Measurements from ENCODE around the gene LRRC61. TPM values are rescaled to one million over a fixed set of nuclear protein-coding genes. Genes with fewer than 3 reads are reported as not detected.

LRRC61 gene
- polyA plus RNA-seq, 1 donor (not counting 4 experiments of a cell fraction or from before 2014, with no cell fraction given), result 1.0 TPM

DNA sequence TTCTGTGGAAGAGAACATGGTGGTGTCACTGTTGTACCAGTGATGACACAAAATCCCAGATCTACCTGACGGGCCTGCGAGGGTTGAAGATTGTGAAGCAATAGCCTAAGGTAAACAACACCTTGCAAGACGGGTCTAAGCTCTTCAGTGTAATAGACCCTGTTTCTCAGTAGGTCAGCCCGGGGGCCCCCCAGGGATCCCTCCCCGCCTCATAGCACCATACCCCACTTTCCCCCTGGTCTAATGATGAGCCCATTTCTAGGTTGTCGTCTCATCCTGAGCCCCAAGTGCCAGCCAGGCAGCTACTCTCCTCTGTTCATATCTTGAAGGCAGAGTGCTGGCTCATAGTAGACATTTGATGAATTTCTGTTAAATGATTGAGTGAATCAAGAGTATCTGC lies 2.7 kb downstream of the LRRC61 start:
- DNase-seq (ENCODE audit: low read depth, low spot score) (no peak), FAIRE-seq (no peak)
- Histone ChIP-seq H3K4me3 (ENCODE audit: control insufficient read depth in 2 of 3, extremely low read depth in 1 of 3, insufficient read depth in 2 of 3, low read depth in 1 of 3, low read length in 3 of 3) (no peak overlapping the region), H4K20me1 (ENCODE audit: control insufficient read depth, extremely low read depth, insufficient read depth, low read length) (no peaks in the 10 kb centered on the region), H3K27me3 (ENCODE audit: control insufficient read depth, extremely low read depth, insufficient read depth, low read length) (no peaks in the 10 kb centered on the region), H3K4me1 (ENCODE audit: control insufficient read depth, extremely low read depth, insufficient read depth, low read length) (peaks cover 20% of the 10 kb centered on the region), H3K9me1 (ENCODE audit: control insufficient read depth, extremely low read depth, insufficient read depth, low read length) (no peaks in the 10 kb centered on the region), H3K27ac (ENCODE audit: control insufficient read depth, insufficient read depth, low read length) (no peak overlapping the region), H3K4me2 (ENCODE audit: control insufficient read depth, extremely low read depth, insufficient read depth, low read depth, low read length) (no peak overlapping the region), H3K9me3 (ENCODE audit: control insufficient read depth, low read depth, low read length) (no peaks in the 10 kb centered on the region), H2AFZ (ENCODE audit: control insufficient read depth, low read length) (no peak overlapping the region), H3K79me2 (ENCODE audit: control insufficient read depth, insufficient read depth, low read length) (no peaks in the 10 kb centered on the region), H3K36me3 (ENCODE audit: control insufficient read depth in 2 of 2, extremely low read depth in 1 of 2, insufficient read depth in 2 of 2, low read length in 2 of 2) (no peaks in the 10 kb centered on the region), H3K9ac (ENCODE audit: control insufficient read depth, extremely low read depth, insufficient read depth, low read length) (no peak overlapping the region)
- no peak for TF ChIP-seq EZH2 (IDR thresholded peaks at IDR 0.05; ENCODE audit: low read length)
- TF ChIP-seq CTCF (optimal IDR thresholded peaks at IDR 0.05 in 1 of 3, IDR thresholded peaks at IDR 0.05 in 1 of 3, conservative IDR thresholded peaks at IDR 0.05 in 1 of 3; ENCODE audit: extremely low read depth in 1 of 3, insufficient read depth in 2 of 3, low read length in 3 of 3), result no peak
- dilution Hi-C loops (cut with MboI; ENCODE audit: extremely low pct_ligation_motif_present, low sequenced_read_pairs), result no loop called here

DNA sequence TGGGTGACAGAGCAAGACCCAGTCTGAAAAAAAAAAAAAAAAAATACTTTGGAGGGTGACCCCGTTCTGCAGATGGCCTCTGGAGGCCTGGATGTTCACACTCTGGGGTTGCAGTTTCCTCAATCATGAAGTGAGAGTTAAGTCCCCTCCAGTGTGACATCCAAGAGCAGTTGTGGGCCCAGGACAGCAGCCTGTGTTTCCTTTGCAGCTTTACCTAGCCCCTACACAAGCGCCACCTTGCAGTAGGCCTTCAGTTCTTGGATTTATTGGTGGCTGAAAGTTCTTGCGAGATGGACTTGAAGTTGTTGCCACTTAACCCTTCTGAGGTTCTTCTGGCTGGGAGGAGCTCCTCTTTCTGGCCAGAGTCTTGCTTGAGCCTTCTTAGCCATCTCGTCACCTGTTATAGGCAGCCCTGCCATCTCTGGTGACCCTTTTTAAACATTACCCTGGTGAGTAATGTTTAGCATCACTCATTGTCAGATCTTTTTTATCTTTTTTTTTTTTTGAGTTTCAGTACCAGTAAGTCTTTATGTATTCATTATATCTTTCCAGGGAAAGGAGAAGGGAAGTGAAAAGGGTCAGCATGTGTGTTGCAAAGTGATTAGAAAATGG lies 3.6 kb downstream of the LRRC61 start:
- FAIRE-seq, result no peak

More for the DNA sequence above, 3.6 kb downstream of the LRRC61 start:
- H2AFZ ChIP-seq (ENCODE audit: control insufficient read depth, low read length), result no peak overlapping the region
- no peak overlapping the region for H3K4me2 ChIP-seq (ENCODE audit: control insufficient read depth, extremely low read depth, insufficient read depth, low read depth, low read length)
- H3K36me3 ChIP-seq (ENCODE audit: control insufficient read depth in 2 of 2, extremely low read depth in 1 of 2, insufficient read depth in 2 of 2, low read length in 2 of 2), result no peaks in the 10 kb centered on the region
- dilution Hi-C loops (cut with MboI; ENCODE audit: extremely low pct_ligation_motif_present, low sequenced_read_pairs), result no loop called here
- H3K79me2 ChIP-seq (ENCODE audit: control insufficient read depth, insufficient read depth, low read length), result no peaks in the 10 kb centered on the region
- H3K4me1 ChIP-seq (ENCODE audit: control insufficient read depth, extremely low read depth, insufficient read depth, low read length), result peaks cover 20% of the 10 kb centered on the region
- no peak overlapping the region for H3K27ac ChIP-seq (ENCODE audit: control insufficient read depth, insufficient read depth, low read length)
- no peak overlapping the region for H3K4me3 ChIP-seq (ENCODE audit: control insufficient read depth in 2 of 3, extremely low read depth in 1 of 3, insufficient read depth in 2 of 3, low read depth in 1 of 3, low read length in 3 of 3)
- no peak for DNase-seq (ENCODE audit: low read depth, low spot score)
- TF ChIP-seq CTCF (optimal IDR thresholded peaks at IDR 0.05 in 1 of 3, IDR thresholded peaks at IDR 0.05 in 1 of 3, conservative IDR thresholded peaks at IDR 0.05 in 1 of 3; ENCODE audit: extremely low read depth in 1 of 3, insufficient read depth in 2 of 3, low read length in 3 of 3) (no peak), EZH2 (IDR thresholded peaks at IDR 0.05; ENCODE audit: low read length) (no peak)
- H3K9me1 ChIP-seq (ENCODE audit: control insufficient read depth, extremely low read depth, insufficient read depth, low read length), result no peaks in the 10 kb centered on the region
- no peaks in the 10 kb centered on the region for H3K27me3 ChIP-seq (ENCODE audit: control insufficient read depth, extremely low read depth, insufficient read depth, low read length)
- no peak overlapping the region for H3K9ac ChIP-seq (ENCODE audit: control insufficient read depth, extremely low read depth, insufficient read depth, low read length)
- H4K20me1 ChIP-seq (ENCODE audit: control insufficient read depth, extremely low read depth, insufficient read depth, low read length), result no peaks in the 10 kb centered on the region
- H3K9me3 ChIP-seq (ENCODE audit: control insufficient read depth, low read depth, low read length), result no peaks in the 10 kb centered on the region
